NOMO-1 (cell line): Measurements from ENCODE around the gene TCERG1L.
"Not testable (repeated sequence)": the region's sequence is repeated elsewhere in the genome, so short reads cannot be mapped to it uniquely, and the experiment has no call there.

Experiments used
- DNase-seq, 2 experiments: peaks; one replicate each; lab custom pipeline; 2025; ENCODE audit not compliant: unreplicated experiment in 2 of 2; lab: John Stamatoyannopoulos, UW

TCERG1L gene

GRCh38 chr10:131250454-131251145, 60.9 kb downstream of the TCERG1L start:
- DNase-seq = no peak

GRCh38 chr10:131249955-131250344, 61.6 kb downstream of the TCERG1L start:
- DNase-seq = no peak

- no peak for DNase-seq
These were observed 62.1 kb downstream of the TCERG1L start for GRCh38 chr10:131249238-131249954.

- DNase-seq = no peak
These were observed 63.0 kb downstream of the TCERG1L start for GRCh38 chr10:131248376-131249165.

GRCh38 chr10:131247873-131248272, 63.6 kb downstream of the TCERG1L start:
- no peak for DNase-seq

GRCh38 chr10:131246775-131247174, 64.7 kb downstream of the TCERG1L start:
- no peak for DNase-seq

GRCh38 chr10:131246089-131246488, 65.4 kb downstream of the TCERG1L start:
- no peak for DNase-seq

GRCh38 chr10:131245475-131246059, 66.0 kb downstream of the TCERG1L start:
- DNase-seq = no peak

- no peak for DNase-seq
These were observed 66.7 kb downstream of the TCERG1L start for GRCh38 chr10:131244836-131245235.

GRCh38 chr10:131243076-131243475, 68.4 kb downstream of the TCERG1L start:
- no peak for DNase-seq

- DNase-seq = no peak
These were observed 69.5 kb downstream of the TCERG1L start for GRCh38 chr10:131242007-131242406.

GRCh38 chr10:131240691-131241090, 70.8 kb downstream of the TCERG1L start:
- no peak for DNase-seq

- DNase-seq = no peak
These were observed 71.6 kb downstream of the TCERG1L start for GRCh38 chr10:131239926-131240325.

GRCh38 chr10:131239450-131239849, 72.1 kb downstream of the TCERG1L start:
- DNase-seq = no peak

- no peak for DNase-seq
These were observed 72.7 kb downstream of the TCERG1L start for GRCh38 chr10:131238669-131239280.

GRCh38 chr10:131237991-131238651, 73.4 kb downstream of the TCERG1L start:
- no peak for DNase-seq

- not testable (repeated sequence) for DNase-seq
These were observed 76.9 kb downstream of the TCERG1L start for GRCh38 chr10:131234606-131235005.

GRCh38 chr10:131233611-131234258, 77.8 kb downstream of the TCERG1L start:
- no peak for DNase-seq

- no peak for DNase-seq
These were observed 79.5 kb downstream of the TCERG1L start for GRCh38 chr10:131231965-131232541.
